ENCODE results near the gene ATP2A2. TPM values are rescaled to one million over a fixed set of nuclear protein-coding genes. Genes with fewer than 3 reads are reported as not detected.

ATP2A2 gene
- total RNA-seq, 1 experiment from 2014 or later, result 154 TPM

DNA sequence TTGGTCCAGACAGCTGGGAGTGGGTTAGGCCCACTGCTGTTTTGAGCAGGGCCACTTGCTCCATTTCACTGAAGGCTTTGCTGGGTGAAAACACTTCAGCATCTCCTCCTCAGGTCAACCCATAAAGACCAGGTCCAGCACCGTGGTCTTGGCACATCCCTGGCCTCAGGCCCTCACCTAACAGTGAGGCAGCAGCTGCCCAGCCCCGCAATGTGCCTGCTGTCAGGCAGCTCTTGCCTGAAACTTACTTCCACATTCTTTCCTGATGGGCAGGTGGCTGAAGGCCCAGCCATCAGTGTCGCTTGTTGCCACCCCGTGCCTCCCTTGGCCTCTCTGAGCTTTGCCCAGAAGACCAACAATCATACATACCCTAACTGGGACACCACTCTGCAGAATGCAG is 68.0 kb downstream of the ATP2A2 start:
- no peaks in the 10 kb centered on the region for H3K9me2 ChIP-seq (ENCODE audit: insufficient read depth)
- H3K4me1 ChIP-seq (replicated peaks; ENCODE audit: insufficient read depth), result peaks cover 19% of the 10 kb centered on the region

DNA sequence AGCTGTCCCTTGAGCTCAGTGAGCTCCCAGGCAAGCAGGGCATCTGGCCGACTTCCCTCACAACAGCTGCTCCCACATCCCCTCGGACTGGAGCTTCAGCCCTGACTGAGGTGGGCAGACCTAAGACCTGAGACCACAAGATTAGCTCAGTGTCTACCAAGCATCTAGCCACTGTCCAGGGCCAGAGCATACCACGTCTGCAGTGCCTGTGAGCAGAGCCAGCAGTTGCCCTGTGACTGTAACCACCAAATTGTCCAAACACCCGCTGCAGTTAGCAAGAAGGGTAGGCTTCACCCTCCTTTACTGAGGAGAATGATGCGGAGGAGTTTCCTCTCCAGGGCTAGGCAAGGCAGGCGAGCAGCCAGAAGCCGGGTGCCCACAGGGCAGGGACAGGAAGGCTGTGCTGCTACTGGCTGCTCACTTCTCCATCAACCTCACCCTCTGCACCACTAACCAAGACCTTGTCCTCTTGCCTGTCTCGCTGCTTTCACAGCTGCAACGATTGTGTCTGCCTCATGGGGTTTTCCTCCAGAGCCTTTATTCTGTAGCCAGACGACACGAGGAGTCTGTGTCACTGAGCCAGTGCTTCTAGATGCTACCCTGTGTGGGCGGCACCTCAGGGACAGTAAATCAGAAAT is 68.6 kb downstream of the ATP2A2 start:
- Histone ChIP-seq H3K36me3 (ENCODE audit: low read depth) (peaks cover 31% of the 10 kb centered on the region), H3K9me3 (ENCODE audit: insufficient read depth, low read depth) (no peaks in the 10 kb centered on the region), H3K27ac (no peak overlapping the region), H4K20me1 (ENCODE audit: insufficient read depth) (no peaks in the 10 kb centered on the region), H3K9me2 (ENCODE audit: insufficient read depth) (no peaks in the 10 kb centered on the region), H3K4me1 (replicated peaks; ENCODE audit: insufficient read depth) (peaks cover 13% of the 10 kb centered on the region), H3K4me2 (no peak overlapping the region), H3K4me3 (no peak overlapping the region), H3F3A (ENCODE audit: insufficient read depth, low read depth) (peaks cover 67% of the 10 kb centered on the region), H3K79me2 (ENCODE audit: low read depth) (0 out of 2 replicates have a peak, but pooled peaks cover 5% of the 10 kb centered on the region), H3K27me3 (ENCODE audit: insufficient read depth, low read depth) (no peaks in the 10 kb centered on the region), H2AFZ (no peak overlapping the region)
- TF ChIP-seq, protein P1, sequence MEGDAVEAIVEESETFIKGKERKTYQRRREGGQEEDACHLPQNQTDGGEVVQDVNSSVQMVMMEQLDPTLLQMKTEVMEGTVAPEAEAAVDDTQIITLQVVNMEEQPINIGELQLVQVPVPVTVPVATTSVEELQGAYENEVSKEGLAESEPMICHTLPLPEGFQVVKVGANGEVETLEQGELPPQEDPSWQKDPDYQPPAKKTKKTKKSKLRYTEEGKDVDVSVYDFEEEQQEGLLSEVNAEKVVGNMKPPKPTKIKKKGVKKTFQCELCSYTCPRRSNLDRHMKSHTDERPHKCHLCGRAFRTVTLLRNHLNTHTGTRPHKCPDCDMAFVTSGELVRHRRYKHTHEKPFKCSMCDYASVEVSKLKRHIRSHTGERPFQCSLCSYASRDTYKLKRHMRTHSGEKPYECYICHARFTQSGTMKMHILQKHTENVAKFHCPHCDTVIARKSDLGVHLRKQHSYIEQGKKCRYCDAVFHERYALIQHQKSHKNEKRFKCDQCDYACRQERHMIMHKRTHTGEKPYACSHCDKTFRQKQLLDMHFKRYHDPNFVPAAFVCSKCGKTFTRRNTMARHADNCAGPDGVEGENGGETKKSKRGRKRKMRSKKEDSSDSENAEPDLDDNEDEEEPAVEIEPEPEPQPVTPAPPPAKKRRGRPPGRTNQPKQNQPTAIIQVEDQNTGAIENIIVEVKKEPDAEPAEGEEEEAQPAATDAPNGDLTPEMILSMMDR (conservative IDR thresholded peaks at IDR 0.05), result no peak
- TF ChIP-seq EZH2 (IDR thresholded peaks at IDR 0.05; ENCODE audit: low read depth), result no peak
- intact Hi-C loops (cut with micrococcal nuclease; ENCODE audit: unreplicated experiment), result no loop called here
- no TSS peak for BruUV-seq (replicated peaks)
- no peak for DNase-seq
- POLR2A ChIA-PET (ENCODE audit: unreplicated experiment), result interaction anchor here (0.7 kb wide), 1 partner anchor 26 kb away, joined by 7 read pairs; no protein-coding TSS in a partner anchor
- CTCF ChIA-PET, result no interaction called here

More for the DNA sequence above, 68.0 kb downstream of the ATP2A2 start:
- Histone ChIP-seq H3K27ac (no peak overlapping the region), H3K79me2 (ENCODE audit: low read depth) (0 out of 2 replicates have a peak, but pooled peaks cover 5% of the 10 kb centered on the region), H3K4me3 (no peak overlapping the region), H3K36me3 (ENCODE audit: low read depth) (peaks cover 36% of the 10 kb centered on the region), H3K27me3 (ENCODE audit: insufficient read depth, low read depth) (no peaks in the 10 kb centered on the region), H3F3A (ENCODE audit: insufficient read depth, low read depth) (peaks cover 70% of the 10 kb centered on the region), H2AFZ (no peak overlapping the region), H3K4me2 (no peak overlapping the region), H4K20me1 (ENCODE audit: insufficient read depth) (no peaks in the 10 kb centered on the region), H3K9me3 (ENCODE audit: insufficient read depth, low read depth) (no peaks in the 10 kb centered on the region)
- ChIA-PET CTCF (no interaction called here), POLR2A (ENCODE audit: unreplicated experiment) (no interaction called here)
- DNase-seq, result no peak
- TF ChIP-seq, protein P1 (conservative IDR thresholded peaks at IDR 0.05), result no peak
- no TSS peak for BruUV-seq (replicated peaks)
- intact Hi-C loops (cut with micrococcal nuclease; ENCODE audit: unreplicated experiment), result no loop called here

DNA sequence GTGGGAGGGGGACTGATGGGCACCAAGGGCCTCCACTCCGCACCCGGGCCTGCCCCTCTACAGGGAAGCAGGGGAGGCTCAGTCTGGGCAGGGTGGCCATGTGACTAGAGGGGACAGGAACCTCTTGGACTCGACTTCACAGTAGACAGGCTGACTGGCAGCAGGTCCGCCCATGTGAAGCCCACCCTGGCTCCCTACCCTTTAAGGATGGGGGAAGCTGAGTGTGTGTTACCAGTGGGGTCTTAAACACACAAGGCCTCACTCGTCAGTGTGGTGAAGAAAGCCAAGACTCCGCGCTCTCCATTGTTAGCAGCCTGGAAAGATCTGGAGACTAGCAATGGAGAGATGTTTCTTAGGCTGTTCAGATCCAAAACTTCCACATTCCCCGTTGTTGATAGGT is 70.1 kb downstream of the ATP2A2 start:
- no peak overlapping the region for H3K27ac ChIP-seq
- TF ChIP-seq EZH2 (IDR thresholded peaks at IDR 0.05; ENCODE audit: low read depth), result no peak
- TF ChIP-seq, protein P1 (conservative IDR thresholded peaks at IDR 0.05), result no peak
- no TSS peak for BruUV-seq (replicated peaks)
- ChIA-PET CTCF (no interaction called here), POLR2A (ENCODE audit: unreplicated experiment) (no interaction called here)
- H3K36me3 ChIP-seq (ENCODE audit: low read depth), result peaks cover 21% of the 10 kb centered on the region
- no peak overlapping the region for H3K4me3 ChIP-seq
- no peaks in the 10 kb centered on the region for H3K79me2 ChIP-seq (ENCODE audit: low read depth)
- no peak overlapping the region for H3K4me2 ChIP-seq
- DNase-seq, result no peak
- H3K9me2 ChIP-seq (ENCODE audit: insufficient read depth), result no peaks in the 10 kb centered on the region
- H3F3A ChIP-seq (ENCODE audit: insufficient read depth, low read depth), result peaks cover 63% of the 10 kb centered on the region
- no peak overlapping the region for H2AFZ ChIP-seq
- intact Hi-C loops (cut with micrococcal nuclease; ENCODE audit: unreplicated experiment), result no loop called here
- peaks cover under 1% of the 10 kb centered on the region for H3K4me1 ChIP-seq (replicated peaks; ENCODE audit: insufficient read depth)
- H4K20me1 ChIP-seq (ENCODE audit: insufficient read depth), result no peaks in the 10 kb centered on the region
- H3K27me3 ChIP-seq (ENCODE audit: insufficient read depth, low read depth), result no peaks in the 10 kb centered on the region
- no peaks in the 10 kb centered on the region for H3K9me3 ChIP-seq (ENCODE audit: insufficient read depth, low read depth)

Data from PC-9 (cell line).